NCI-H128 (cell line): ENCODE data around the gene HES6.
A peak's percentile ranks its signal among the peaks of the same experiment; 100 is the strongest.

Experiments used
- DNase-seq: peaks from one replicate; lab custom pipeline; 2025; ENCODE audit not compliant: unreplicated experiment; lab: John Stamatoyannopoulos, UW

Gene HES6

GRCh38 chr2:238235856-238236255, 4.0 kb downstream of the HES6 start:
- DNase-seq, result no peak

GRCh38 chr2:238235331-238235732, 4.5 kb downstream of the HES6 start:
- no peak for DNase-seq

- no peak for DNase-seq
These were observed 6.2 kb downstream of the HES6 start for GRCh38 chr2:238233625-238234024.

GRCh38 chr2:238231809-238232208, 8.0 kb downstream of the HES6 start:
- no peak for DNase-seq

- DNase-seq, result no peak
These were observed 8.5 kb downstream of the HES6 start for GRCh38 chr2:238231251-238231793.

- no peak for DNase-seq
These were observed 9.1 kb downstream of the HES6 start for GRCh38 chr2:238230699-238231098.

GRCh38 chr2:238228700-238229099, 11.1 kb downstream of the HES6 start:
- DNase-seq, result no peak

- DNase-seq, result no peak
These were observed 12.2 kb downstream of the HES6 start for GRCh38 chr2:238227587-238228032.

- no peak for DNase-seq
These were observed 12.9 kb downstream of the HES6 start for GRCh38 chr2:238226698-238227586.

GRCh38 chr2:238225911-238226697, 13.7 kb downstream of the HES6 start:
- DNase-seq, result no peak

GRCh38 chr2:238225121-238225520, 14.7 kb downstream of the HES6 start:
- DNase-seq, result no peak

- no peak for DNase-seq
These were observed 15.3 kb downstream of the HES6 start for GRCh38 chr2:238224356-238225035.

GRCh38 chr2:238220892-238221521, 18.8 kb downstream of the HES6 start:
- DNase-seq, result no peak

GRCh38 chr2:238220274-238220891, 19.5 kb downstream of the HES6 start:
- DNase-seq, result no peak

GRCh38 chr2:238216651-238217184, 23.1 kb downstream of the HES6 start:
- no peak for DNase-seq

- no peak for DNase-seq
These were observed 32.8 kb downstream of the HES6 start for GRCh38 chr2:238207006-238207405.

- DNase-seq, result no peak
These were observed 35.7 kb downstream of the HES6 start for GRCh38 chr2:238203973-238204683.

GRCh38 chr2:238203094-238203972, 36.5 kb downstream of the HES6 start, which contains the start of gene ILKAP:
TSS of gene ILKAP (minus strand) at chr2:238203695. CDS start at chr2:238203553, 142 bp downstream.
- peak; percentile 66 for DNase-seq
